Neural crest cell (in vitro differentiated cells): ENCODE measurements around the gene CST4. TPM values are rescaled to one million over a fixed set of nuclear protein-coding genes. Genes with fewer than 3 reads are reported as not detected.
A peak's percentile ranks its signal among the peaks of the same experiment; 100 is the strongest.

Experiments
- DNase-seq: peaks from one replicate; pipeline ENCODE4 v3.0.0; 2021; ENCODE audit warnings: low read depth, mixed read lengths, low spot score
- H3K27ac Mint-ChIP-seq: one replicate; pipeline ENCODE4 v1.8.0; 2021; ENCODE audit warnings: mild to moderate bottlenecking, mixed read lengths; ENCODE audit not compliant: unreplicated experiment
- H3K27me3 Mint-ChIP-seq: 2 replicates; pipeline ENCODE4 v1.8.0; 2021; ENCODE audit warnings: low read depth, mild to moderate bottlenecking, mixed read lengths
- H3K36me3 Mint-ChIP-seq: 2 replicates; pipeline ENCODE4 v1.8.0; 2021; ENCODE audit warnings: low read depth, mild to moderate bottlenecking, mixed read lengths
- H3K4me1 Mint-ChIP-seq: 2 replicates; pipeline ENCODE4 v1.8.0; 2021; ENCODE audit warnings: mixed read lengths
- H3K4me3 Mint-ChIP-seq: one replicate; pipeline ENCODE4 v1.8.0; 2021; ENCODE audit warnings: mild to moderate bottlenecking, mixed read lengths
- H3K9me3 Mint-ChIP-seq: 2 replicates; pipeline ENCODE4 v1.8.0; 2021; ENCODE audit warnings: mixed read lengths
- total RNA-seq: library from RNA; stranded (reverse); gene quantifications from 2 replicates; pipeline ENCODE4 v1.2.1, GENCODE V29; 2021
- TF ChIP-seq, protein P1 (sequence below): fragments of 200-600 bp; sonication (generic); conservative IDR thresholded peaks from 2 replicates; pipeline ENCODE4 v1.5.0; 2021; ENCODE audit warnings: antibody characterized with exemption, mild to moderate bottlenecking

Gene CST4
- total RNA-seq, 1 donor from 2014 or later, result not detected

DNA sequence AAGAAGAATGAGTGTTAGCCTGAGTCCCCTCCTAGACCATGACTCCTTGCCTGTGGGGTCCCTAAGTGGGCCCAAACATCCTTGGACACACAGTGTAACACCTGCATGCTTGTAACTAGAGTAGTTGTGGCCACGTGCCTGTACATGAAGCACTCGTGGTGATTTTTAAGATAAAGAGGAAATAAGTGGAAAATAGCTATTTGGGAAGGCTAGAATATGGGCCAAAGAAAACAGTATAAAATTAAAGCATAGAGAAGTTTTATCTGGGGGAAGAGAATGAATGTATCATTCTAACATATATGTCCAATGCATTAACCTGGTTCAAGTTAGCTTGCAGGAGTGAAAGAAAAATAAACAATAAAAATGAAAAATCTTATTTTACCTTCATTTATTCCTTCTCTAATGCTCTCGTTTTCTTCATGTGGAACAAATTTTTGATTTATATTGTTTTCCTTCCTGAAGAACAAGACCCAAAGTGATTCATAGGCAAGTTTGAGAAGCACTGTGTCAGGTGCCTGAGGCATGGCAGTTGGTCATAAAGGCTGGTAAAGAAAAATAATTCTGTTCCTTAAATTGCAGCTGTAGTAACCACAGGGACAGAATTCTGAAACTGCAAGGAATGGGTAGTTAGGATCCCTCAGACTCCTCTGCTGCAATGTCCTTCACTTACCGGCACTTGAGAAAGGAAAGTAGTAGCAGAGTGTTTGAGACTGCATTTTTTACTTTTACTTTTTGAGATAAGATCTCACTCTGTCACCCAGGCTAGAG, 42.5 kb downstream of the CST4 start:
- Mint-ChIP-seq H3K4me1 (no peaks in the 10 kb centered on the region), H3K27ac (no peak overlapping the region), H3K9me3 (no peaks in the 10 kb centered on the region), H3K36me3 (no peaks in the 10 kb centered on the region), H3K27me3 (no peaks in the 10 kb centered on the region), H3K4me3 (no peak overlapping the region)
- DNase-seq, result no peak
- TF ChIP-seq, protein P1, sequence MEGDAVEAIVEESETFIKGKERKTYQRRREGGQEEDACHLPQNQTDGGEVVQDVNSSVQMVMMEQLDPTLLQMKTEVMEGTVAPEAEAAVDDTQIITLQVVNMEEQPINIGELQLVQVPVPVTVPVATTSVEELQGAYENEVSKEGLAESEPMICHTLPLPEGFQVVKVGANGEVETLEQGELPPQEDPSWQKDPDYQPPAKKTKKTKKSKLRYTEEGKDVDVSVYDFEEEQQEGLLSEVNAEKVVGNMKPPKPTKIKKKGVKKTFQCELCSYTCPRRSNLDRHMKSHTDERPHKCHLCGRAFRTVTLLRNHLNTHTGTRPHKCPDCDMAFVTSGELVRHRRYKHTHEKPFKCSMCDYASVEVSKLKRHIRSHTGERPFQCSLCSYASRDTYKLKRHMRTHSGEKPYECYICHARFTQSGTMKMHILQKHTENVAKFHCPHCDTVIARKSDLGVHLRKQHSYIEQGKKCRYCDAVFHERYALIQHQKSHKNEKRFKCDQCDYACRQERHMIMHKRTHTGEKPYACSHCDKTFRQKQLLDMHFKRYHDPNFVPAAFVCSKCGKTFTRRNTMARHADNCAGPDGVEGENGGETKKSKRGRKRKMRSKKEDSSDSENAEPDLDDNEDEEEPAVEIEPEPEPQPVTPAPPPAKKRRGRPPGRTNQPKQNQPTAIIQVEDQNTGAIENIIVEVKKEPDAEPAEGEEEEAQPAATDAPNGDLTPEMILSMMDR, result no peak

DNA sequence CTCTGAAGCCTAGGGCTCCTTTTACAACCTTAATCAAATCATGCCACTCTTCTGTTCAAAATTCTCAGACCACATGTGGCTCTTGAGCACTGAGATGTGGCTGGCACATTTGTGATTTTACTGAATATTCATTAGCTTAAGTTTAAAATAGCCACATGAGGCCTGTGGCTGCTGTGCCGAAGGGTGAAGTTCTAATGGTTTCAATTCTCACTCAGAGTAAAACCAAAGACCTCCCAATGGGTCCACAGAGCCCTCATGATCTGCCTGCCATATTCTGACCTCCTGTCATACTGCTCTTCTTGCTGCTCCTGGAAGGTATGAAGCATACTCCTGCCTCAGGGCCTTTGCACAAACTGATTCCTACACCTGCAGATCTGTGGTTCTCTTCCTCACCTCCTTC, 43.3 kb downstream of the CST4 start:
- Mint-ChIP-seq H3K4me1 (no peaks in the 10 kb centered on the region), H3K9me3 (no peaks in the 10 kb centered on the region), H3K27me3 (no peaks in the 10 kb centered on the region), H3K4me3 (no peak overlapping the region), H3K36me3 (no peaks in the 10 kb centered on the region), H3K27ac (no peak overlapping the region)
- DNase-seq, result no peak
- TF ChIP-seq, protein P1, result no peak

DNA sequence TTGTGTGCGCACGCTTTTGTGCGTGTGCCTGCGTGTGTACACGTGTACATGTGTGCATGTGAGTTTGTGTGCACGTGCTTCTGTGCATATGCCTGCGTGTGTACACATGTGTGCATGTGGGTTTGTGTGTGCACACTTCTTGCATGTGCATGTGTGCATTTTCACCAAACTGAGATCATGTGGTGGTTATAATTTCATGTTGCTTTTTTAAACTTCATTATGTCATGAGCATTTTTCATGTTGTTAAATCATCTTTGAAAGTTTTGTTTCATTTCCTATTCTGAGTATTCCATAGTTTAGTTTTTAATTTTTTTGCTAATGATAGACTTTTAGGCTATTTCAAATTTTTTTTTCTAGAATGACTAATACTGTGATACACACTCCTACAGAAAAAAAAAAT, 44.7 kb downstream of the CST4 start:
- Mint-ChIP-seq H3K27me3 (no peaks in the 10 kb centered on the region), H3K9me3 (no peaks in the 10 kb centered on the region), H3K4me1 (no peaks in the 10 kb centered on the region), H3K27ac (no peak overlapping the region), H3K36me3 (no peaks in the 10 kb centered on the region), H3K4me3 (no peak overlapping the region)
- TF ChIP-seq, protein P1, result no peak
- no peak for DNase-seq

DNA sequence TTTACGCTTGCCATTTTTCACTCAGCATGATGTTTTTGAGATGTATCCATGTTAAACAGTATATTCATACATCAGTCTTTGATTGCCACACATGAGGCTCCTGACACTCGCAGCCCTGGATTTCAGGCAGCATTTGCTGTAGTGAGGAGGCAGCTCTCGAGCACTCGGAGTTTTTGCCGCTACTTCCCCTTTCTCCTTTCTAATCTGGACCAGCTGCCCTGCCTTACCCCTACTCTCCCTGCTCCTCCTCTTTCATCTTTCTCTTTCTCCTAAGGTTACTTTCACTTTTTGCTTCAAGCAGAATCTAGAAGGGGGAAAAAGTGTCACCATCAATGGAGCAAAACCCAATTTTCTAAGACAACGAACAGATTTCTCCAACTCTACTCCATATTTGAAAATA, 45.2 kb downstream of the CST4 start:
- no peak for DNase-seq

DNA sequence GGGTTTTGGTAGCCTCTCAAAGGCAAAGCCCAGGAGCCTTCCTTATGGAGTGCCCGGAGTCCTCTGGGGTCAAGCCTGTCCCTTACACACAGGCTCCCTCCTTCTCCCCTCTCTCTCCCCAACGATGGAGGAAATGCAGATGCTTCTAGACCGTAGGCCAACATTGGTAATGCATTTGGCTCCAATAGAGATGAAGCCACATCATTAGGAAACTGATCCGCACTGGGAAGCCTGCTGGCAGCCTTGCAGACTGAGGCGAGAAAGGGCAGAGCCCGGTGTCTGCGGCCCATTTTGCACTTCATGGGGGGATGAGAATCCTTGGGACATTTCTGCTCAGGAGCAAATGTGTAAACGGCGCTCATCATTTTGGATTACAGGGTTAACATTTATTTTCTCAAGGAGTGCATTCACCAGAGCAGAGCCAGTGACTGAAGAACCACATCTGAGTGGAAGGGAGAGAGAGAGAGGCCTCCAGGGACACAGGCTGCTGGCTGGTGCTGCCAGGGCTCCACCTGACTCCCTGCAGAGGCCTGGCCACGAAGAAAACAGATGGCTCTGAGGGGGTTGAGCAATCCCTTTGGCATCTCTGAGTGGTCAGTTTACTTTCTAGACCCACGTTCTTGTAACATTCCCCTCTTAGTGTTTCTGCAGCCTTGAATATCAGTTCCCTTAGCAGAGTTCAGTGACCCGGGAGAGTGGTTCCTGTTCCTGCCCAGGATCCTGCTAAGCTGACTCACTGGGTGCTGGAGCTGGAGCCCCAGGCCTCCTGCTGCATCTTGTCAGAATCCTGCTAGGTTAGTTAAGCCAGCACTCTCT, 46.7 kb downstream of the CST4 start:
- Mint-ChIP-seq H3K36me3 (no peaks in the 10 kb centered on the region), H3K27ac (no peak overlapping the region)

More for the DNA sequence above, 45.2 kb downstream of the CST4 start:
- Mint-ChIP-seq H3K4me3 (no peak overlapping the region), H3K4me1 (no peaks in the 10 kb centered on the region), H3K9me3 (no peaks in the 10 kb centered on the region), H3K36me3 (no peaks in the 10 kb centered on the region), H3K27ac (no peak overlapping the region), H3K27me3 (no peaks in the 10 kb centered on the region)
- TF ChIP-seq, protein P1, result no peak

More for the DNA sequence above, 46.7 kb downstream of the CST4 start:
- TF ChIP-seq, protein P1, result no peak
- H3K9me3 Mint-ChIP-seq, result no peaks in the 10 kb centered on the region
- DNase-seq, result no peak
- H3K4me3 Mint-ChIP-seq, result peak overlapping the region; percentile 25
- H3K4me1 Mint-ChIP-seq, result peaks cover under 1% of the 10 kb centered on the region
- H3K27me3 Mint-ChIP-seq, result no peaks in the 10 kb centered on the region
